Endodermal cell (in vitro differentiated cells): ENCODE measurements around the gene SDK2. TPM values are rescaled to one million over a fixed set of nuclear protein-coding genes. Genes with fewer than 3 reads are reported as not detected.

Source experiments
- DNase-seq: peaks from one replicate; pipeline ENCODE4 v3.0.0-alpha.2; 2017
- H3K27ac ChIP-seq: 2 replicates; pipeline ENCODE4 v1.5.1; 2013; ENCODE audit warnings: mild to moderate bottlenecking, low read depth, low read length, moderate library complexity
- H3K27me3 ChIP-seq: 2 replicates; pipeline ENCODE4 v1.6.1; 2013; ENCODE audit warnings: mild to moderate bottlenecking, low read length, moderate library complexity; ENCODE audit not compliant: insufficient read depth, control insufficient read depth, poor library complexity, severe bottlenecking
- H3K36me3 ChIP-seq: 2 replicates; pipeline ENCODE4 v1.7.0; 2013; ENCODE audit warnings: mild to moderate bottlenecking, low read length, moderate library complexity; ENCODE audit not compliant: control insufficient read depth, insufficient read depth
- H3K4me1 ChIP-seq: one replicate; pipeline ENCODE4 v1.7.0; 2013; ENCODE audit warnings: low read length; ENCODE audit not compliant: control insufficient read depth, insufficient read depth
- H3K4me3 ChIP-seq: 2 replicates; pipeline ENCODE4 v1.5.1; 2013; ENCODE audit warnings: mild to moderate bottlenecking, low read length, moderate library complexity
- H3K9ac ChIP-seq: 2 replicates; pipeline ENCODE4 v1.6.1; 2013; ENCODE audit warnings: mild to moderate bottlenecking, low read length, moderate library complexity; ENCODE audit not compliant: poor library complexity, severe bottlenecking; ENCODE audit errors: extremely low read depth
- H3K9me3 ChIP-seq: 2 replicates; pipeline ENCODE4 v1.6.1; 2013; ENCODE audit warnings: mild to moderate bottlenecking, low read length, moderate library complexity; ENCODE audit not compliant: control insufficient read depth
- H3K27ac Mint-ChIP-seq: 2 replicates; pipeline ENCODE4 v1.8.0; 2020; ENCODE audit warnings: mixed read lengths
- H3K27me3 Mint-ChIP-seq: 2 replicates; pipeline ENCODE4 v1.8.0; 2021; ENCODE audit warnings: mild to moderate bottlenecking, mixed read lengths; ENCODE audit not compliant: insufficient read depth
- H3K36me3 Mint-ChIP-seq: 2 replicates; pipeline ENCODE4 v1.8.0; 2020; ENCODE audit warnings: low read depth, mixed read lengths
- H3K4me1 Mint-ChIP-seq: 2 replicates; pipeline ENCODE4 v1.8.0; 2020; ENCODE audit warnings: mixed read lengths
- H3K4me3 Mint-ChIP-seq: 2 replicates; pipeline ENCODE4 v1.8.0; 2020; ENCODE audit warnings: mild to moderate bottlenecking, moderate library complexity, mixed read lengths
- H3K9me3 Mint-ChIP-seq: 2 replicates; pipeline ENCODE4 v1.8.0; 2020; ENCODE audit warnings: mild to moderate bottlenecking, mixed read lengths
- CTCF ChIP-seq: fragments of 200-600 bp; sonication (generic); conservative IDR thresholded peaks from 2 replicates; pipeline ENCODE4 v1.5.0; 2021; ENCODE audit warnings: antibody characterized with exemption, mild to moderate bottlenecking
- WGBS, 2 experiments: methylation state at CpG; one replicate each; pipeline versions ENCODE4 v1.1.5 to v1.1.7; 2013; ENCODE audit warnings: missing lambda C conversion rate in 2 of 2, mixed read lengths in 1 of 2; ENCODE audit not compliant: insufficient coverage in 1 of 2, insufficient read length in 1 of 2; 5-methylcytosine and 5-hydroxymethylcytosine counted together
- total RNA-seq, 2 donors: library from RNA; stranded (reverse); fragmentation: NEBNext Ultra II Directional in 1 of 2; extraction: Animal tissue kit (Norgen Biotek cat#: 25700) in 1 of 2; gene quantifications; 2 replicates in 1 of 2; 3 replicates in 1 of 2; pipeline ENCODE4 v1.2.1, GENCODE V29; 2021

The SDK2 gene
- total RNA-seq, 2 donors from 2014 or later, result 5.9 to 7.0 TPM

DNA sequence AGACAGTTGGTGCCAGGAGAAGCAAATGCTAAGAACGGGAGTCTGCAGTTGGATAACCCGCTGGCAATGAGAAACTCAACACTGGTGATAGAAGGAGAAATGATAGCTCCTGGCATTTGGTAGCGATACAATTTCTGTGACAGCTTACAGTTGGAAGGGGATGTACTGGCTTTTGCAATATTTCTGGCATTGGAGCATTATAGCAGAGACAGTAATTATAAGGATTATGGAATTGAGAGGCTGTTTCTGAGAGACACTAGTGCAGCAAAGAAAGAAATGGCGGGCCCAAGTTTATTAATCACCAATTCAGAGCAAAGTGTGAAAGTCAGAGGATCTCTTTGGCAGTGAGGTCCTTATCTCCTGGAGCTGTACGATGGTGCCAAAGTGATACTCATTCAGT, 16.1 kb upstream of the SDK2 start:
- no peak overlapping the region for H3K4me3 ChIP-seq
- H3K9me3 ChIP-seq, result no peaks in the 10 kb centered on the region
- Mint-ChIP-seq H3K4me3 (no peak overlapping the region), H3K9me3 (no peaks in the 10 kb centered on the region), H3K27me3 (peaks cover 23% of the 10 kb centered on the region), H3K4me1 (no peaks in the 10 kb centered on the region), H3K36me3 (no peaks in the 10 kb centered on the region), H3K27ac (no peak overlapping the region)
- WGBS, 2 experiments, result 94 to 98% methylated on average over 5 of the region's 5 CpGs
- no peaks in the 10 kb centered on the region for H3K36me3 ChIP-seq
- H3K4me1 ChIP-seq, result no peaks in the 10 kb centered on the region
- no peak for DNase-seq
- H3K27me3 ChIP-seq, result no peaks in the 10 kb centered on the region
- H3K9ac ChIP-seq, result no peak overlapping the region
- H3K27ac ChIP-seq, result no peak overlapping the region
- TF ChIP-seq CTCF, result no peak

GRCh38 chr17:73658821-73659515, 14.7 kb upstream of the SDK2 start:
- H3K27me3 ChIP-seq, result no peaks in the 10 kb centered on the region
- Mint-ChIP-seq H3K27me3 (peaks cover 33% of the 10 kb centered on the region), H3K4me1 (no peaks in the 10 kb centered on the region), H3K36me3 (no peaks in the 10 kb centered on the region), H3K9me3 (peaks cover 10% of the 10 kb centered on the region), H3K4me3 (no peak overlapping the region), H3K27ac (no peak overlapping the region)
- H3K4me1 ChIP-seq, result no peaks in the 10 kb centered on the region
- no peak overlapping the region for H3K27ac ChIP-seq
- TF ChIP-seq CTCF, result no peak
- DNase-seq, result no peak
- 92 to 94% methylated on average over 8 to 10 of the region's 12 CpGs for WGBS, 2 experiments
- no peak overlapping the region for H3K9ac ChIP-seq
- no peaks in the 10 kb centered on the region for H3K36me3 ChIP-seq
- H3K9me3 ChIP-seq, result peaks cover 4% of the 10 kb centered on the region
- no peak overlapping the region for H3K4me3 ChIP-seq

DNA sequence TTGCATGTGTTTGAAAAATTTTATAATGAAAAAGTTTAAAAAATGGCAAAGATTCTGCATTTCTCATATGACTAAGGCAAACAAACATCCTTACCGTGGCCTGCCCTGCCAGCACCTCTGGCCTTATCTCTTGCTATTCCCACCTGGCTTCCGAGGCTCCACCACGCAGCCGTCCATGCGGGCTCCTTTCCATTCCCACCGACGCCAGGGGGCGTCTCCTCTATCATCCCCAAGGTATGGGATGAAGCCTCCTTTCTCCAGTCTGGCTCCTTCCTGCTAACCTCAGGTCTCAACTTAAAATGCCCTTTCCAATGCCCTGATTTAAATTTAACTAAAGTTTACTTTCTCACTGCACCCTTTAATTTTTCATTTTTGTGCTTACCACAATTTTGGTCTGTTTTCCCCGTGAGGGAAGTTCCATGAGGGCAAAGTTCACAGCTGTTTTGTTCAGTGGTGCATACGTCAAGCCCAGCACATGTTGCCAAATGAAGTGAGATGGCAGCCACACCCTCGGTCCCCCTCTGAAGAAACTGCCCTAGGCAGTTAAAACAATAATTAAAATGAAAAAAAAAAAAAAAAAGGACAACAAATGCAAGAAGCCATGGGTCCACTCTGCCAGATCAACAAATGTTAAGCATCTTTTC, 13.3 kb upstream of the SDK2 start:
- Histone ChIP-seq H3K9me3 (peaks cover 9% of the 10 kb centered on the region), H3K4me1 (no peaks in the 10 kb centered on the region), H3K27ac (no peak overlapping the region), H3K9ac (no peak overlapping the region), H3K27me3 (no peaks in the 10 kb centered on the region), H3K4me3 (no peak overlapping the region), H3K36me3 (no peaks in the 10 kb centered on the region)
- H3K9me3 Mint-ChIP-seq, result peaks cover 10% of the 10 kb centered on the region
- no peak overlapping the region for H3K27ac Mint-ChIP-seq
- peaks cover 36% of the 10 kb centered on the region for H3K27me3 Mint-ChIP-seq
- H3K4me1 Mint-ChIP-seq, result peaks cover 2% of the 10 kb centered on the region
- peak; percentile 98 for DNase-seq
- 25 to 28% methylated on average over 10 to 11 of the region's 11 CpGs for WGBS, 2 experiments
- H3K4me3 Mint-ChIP-seq, result no peak overlapping the region
- peak; percentile 92 for TF ChIP-seq CTCF
- no peaks in the 10 kb centered on the region for H3K36me3 Mint-ChIP-seq
